ENCODE results near the gene CCDC71. TPM values are rescaled to one million over a fixed set of nuclear protein-coding genes. Genes with fewer than 3 reads are reported as not detected.

CCDC71 gene
- total RNA-seq, 4 donors from 2014 or later = 30.4 to 38.3 (median 36.3) TPM

- Histone ChIP-seq H3K36me3 (no peaks in the 10 kb centered on the region), H3K27ac (peak overlapping the region in 1 of 4 donors; percentile 33), H3K4me3 (peak overlapping the region; percentile 3 to 53 (median 31)), H3K9me3 (no peaks in the 10 kb centered on the region), H3K27me3 (peaks cover 0 to 7% of the 10 kb centered on the region in 2 donors), H3K4me1 (peaks cover 0 to 9% (median 0%) of the 10 kb centered on the region in 4 donors)
- TF ChIP-seq CTCF (IDR thresholded peaks at IDR 0.05) (no peak), POLR2A (IDR thresholded peaks at IDR 0.05) (peak in 1 of 2 donors; percentile 30)
- peak; percentile 70 to 81 for DNase-seq (ENCODE audit: low spot score in 2 of 2)
- WGBS, 2 donors = 28 to 29% methylated on average over 39 to 44 of the region's 53 CpGs
Observed at GRCh38 chr3:49199239-49199899, 33.2 kb upstream of the CCDC71 start.

- Histone ChIP-seq H3K9me3 (no peaks in the 10 kb centered on the region), H3K27ac (peak overlapping the region in 1 of 4 donors; percentile 24), H3K4me1 (peaks cover 0 to 9% (median 0%) of the 10 kb centered on the region in 4 donors), H3K36me3 (no peaks in the 10 kb centered on the region), H3K27me3 (peaks cover 0 to 7% of the 10 kb centered on the region in 2 donors), H3K4me3 (peak overlapping the region; percentile 3 to 53 (median 31))
- WGBS, 2 donors = 60 to 78% methylated on average over 24 of the region's 24 CpGs
- DNase-seq (ENCODE audit: low spot score in 2 of 2) = no peak
- TF ChIP-seq CTCF (IDR thresholded peaks at IDR 0.05) = no peak
- TF ChIP-seq EP300 (IDR thresholded peaks at IDR 0.05) = no peak
- no peak for TF ChIP-seq POLR2A (IDR thresholded peaks at IDR 0.05)
Observed at GRCh38 chr3:49198611-49199230, 32.6 kb upstream of the CCDC71 start.

- H3K9me3 ChIP-seq = no peaks in the 10 kb centered on the region
- peaks cover 0 to 7% of the 10 kb centered on the region in 2 donors for H3K27me3 ChIP-seq
- H3K36me3 ChIP-seq = no peaks in the 10 kb centered on the region
- peaks cover 0 to 9% (median 0%) of the 10 kb centered on the region in 4 donors for H3K4me1 ChIP-seq
- H3K4me3 ChIP-seq = no peak overlapping the region
- WGBS, 2 donors = 79 to 82% methylated on average over 3 of the region's 3 CpGs
- no peak overlapping the region for H3K27ac ChIP-seq
- no peak for DNase-seq (ENCODE audit: low spot score in 2 of 2)
- TF ChIP-seq POLR2A (IDR thresholded peaks at IDR 0.05) (no peak), EP300 (IDR thresholded peaks at IDR 0.05) (no peak), CTCF (IDR thresholded peaks at IDR 0.05) (no peak)
Observed at GRCh38 chr3:49198161-49198560, 32.0 kb upstream of the CCDC71 start.

- H3K9me3 ChIP-seq = no peaks in the 10 kb centered on the region
- TF ChIP-seq CTCF (IDR thresholded peaks at IDR 0.05) (no peak), POLR2A (IDR thresholded peaks at IDR 0.05) (no peak), EP300 (IDR thresholded peaks at IDR 0.05) (no peak)
- H3K36me3 ChIP-seq = no peaks in the 10 kb centered on the region
- DNase-seq (ENCODE audit: low spot score in 2 of 2) = no peak
- no peak overlapping the region for H3K27ac ChIP-seq
- no peak overlapping the region for H3K4me3 ChIP-seq
- H3K4me1 ChIP-seq = no peaks in the 10 kb centered on the region
- H3K27me3 ChIP-seq = no peaks in the 10 kb centered on the region
- WGBS, 2 donors = 34 to 67% methylated on average over 1 of the region's 1 CpG
Observed at GRCh38 chr3:49191741-49192140, 25.6 kb upstream of the CCDC71 start.

- WGBS, 2 donors = 42 to 68% methylated on average over 1 of the region's 1 CpG
- Histone ChIP-seq H3K9me3 (no peaks in the 10 kb centered on the region), H3K27me3 (no peaks in the 10 kb centered on the region), H3K4me1 (no peaks in the 10 kb centered on the region), H3K4me3 (no peak overlapping the region), H3K36me3 (no peaks in the 10 kb centered on the region), H3K27ac (no peak overlapping the region)
- no peak for DNase-seq (ENCODE audit: low spot score in 2 of 2)
- TF ChIP-seq EP300 (IDR thresholded peaks at IDR 0.05) = no peak
- TF ChIP-seq CTCF (IDR thresholded peaks at IDR 0.05) = no peak
- TF ChIP-seq POLR2A (IDR thresholded peaks at IDR 0.05) = no peak
Observed at GRCh38 chr3:49183873-49184272, 17.7 kb upstream of the CCDC71 start.

All from tibial nerve (tissue), 4 donors.